UCSD-AML1 (cell line): Measurements from ENCODE around the gene NFKBIZ.

Experiments used
- DNase-seq: peaks from one replicate; lab custom pipeline; 2025; ENCODE audit not compliant: unreplicated experiment; lab: John Stamatoyannopoulos, UW

NFKBIZ gene

DNA sequence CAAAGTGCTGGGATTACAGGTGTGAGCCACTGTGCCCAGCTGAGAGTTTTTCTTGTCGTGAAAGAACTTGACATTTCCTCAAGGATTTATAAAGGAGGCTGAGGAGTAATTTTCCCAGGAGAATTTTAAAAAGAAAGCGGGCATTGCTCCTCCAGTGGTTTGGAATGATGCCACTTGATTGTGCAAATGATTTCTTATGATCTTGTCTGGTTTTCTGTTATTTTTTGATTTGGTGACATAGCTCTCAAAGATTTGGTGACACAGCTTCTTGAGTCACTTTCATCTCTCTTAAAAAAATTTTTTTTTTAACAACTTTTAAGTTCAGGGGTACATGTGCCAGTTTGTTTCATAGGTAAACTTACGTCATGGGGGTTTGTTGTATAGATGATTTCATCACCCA, 24.6 kb upstream of the NFKBIZ start:
- DNase-seq: no peak

DNA sequence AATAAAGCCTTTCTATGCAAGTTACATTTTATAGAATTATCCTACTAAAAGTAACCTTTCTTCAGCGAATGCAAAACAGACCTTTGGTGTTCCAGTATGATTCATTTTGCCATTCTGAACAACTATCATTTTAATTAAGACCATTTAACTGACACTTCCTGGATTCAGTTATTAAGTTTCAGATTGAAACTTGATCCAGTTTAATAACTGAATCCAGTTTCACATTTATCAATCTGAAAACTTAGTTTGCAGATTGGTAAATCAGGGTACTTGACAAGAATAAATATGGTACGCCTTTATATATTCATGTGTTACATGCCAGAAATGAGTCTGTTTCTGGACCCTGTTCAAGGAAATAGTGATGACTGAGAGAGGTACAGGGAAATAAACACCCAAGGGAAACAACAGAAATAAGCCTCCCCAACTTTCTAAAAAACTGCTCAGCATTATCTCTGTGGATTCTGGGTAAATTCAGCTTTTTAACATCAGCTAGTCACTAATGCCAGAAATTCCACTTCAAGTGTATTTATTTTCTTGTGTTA, 23.3 kb upstream of the NFKBIZ start:
- no peak for DNase-seq

- peak; percentile 57 for DNase-seq
Observed at GRCh38 chr3:101827211-101828174, 21.8 kb upstream of the NFKBIZ start.

GRCh38 chr3:101828276-101828675, 21.0 kb upstream of the NFKBIZ start:
- DNase-seq: no peak

GRCh38 chr3:101828691-101829436, 20.4 kb upstream of the NFKBIZ start:
- DNase-seq: no peak

DNA sequence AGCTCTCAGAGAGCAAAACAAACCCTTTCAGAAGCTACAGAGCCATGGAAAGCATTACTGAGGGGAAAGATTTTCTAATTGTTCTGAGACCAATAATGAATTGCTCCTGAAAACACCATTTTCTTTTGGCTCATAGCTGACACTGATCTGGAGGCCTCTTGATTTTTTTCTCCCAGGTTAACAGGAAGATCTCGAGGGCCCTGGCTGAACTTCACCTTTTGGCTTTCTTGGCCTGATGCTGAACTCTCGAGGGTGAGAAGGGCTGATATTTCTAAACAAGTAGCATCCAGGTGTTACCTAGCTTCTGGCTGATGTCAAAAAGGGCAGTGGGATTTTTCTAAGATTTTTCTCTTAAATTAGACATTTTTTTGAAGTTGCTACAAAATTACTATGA, 19.9 kb upstream of the NFKBIZ start:
- no peak for DNase-seq

GRCh38 chr3:101829874-101830273, 19.4 kb upstream of the NFKBIZ start:
- DNase-seq: no peak

DNA sequence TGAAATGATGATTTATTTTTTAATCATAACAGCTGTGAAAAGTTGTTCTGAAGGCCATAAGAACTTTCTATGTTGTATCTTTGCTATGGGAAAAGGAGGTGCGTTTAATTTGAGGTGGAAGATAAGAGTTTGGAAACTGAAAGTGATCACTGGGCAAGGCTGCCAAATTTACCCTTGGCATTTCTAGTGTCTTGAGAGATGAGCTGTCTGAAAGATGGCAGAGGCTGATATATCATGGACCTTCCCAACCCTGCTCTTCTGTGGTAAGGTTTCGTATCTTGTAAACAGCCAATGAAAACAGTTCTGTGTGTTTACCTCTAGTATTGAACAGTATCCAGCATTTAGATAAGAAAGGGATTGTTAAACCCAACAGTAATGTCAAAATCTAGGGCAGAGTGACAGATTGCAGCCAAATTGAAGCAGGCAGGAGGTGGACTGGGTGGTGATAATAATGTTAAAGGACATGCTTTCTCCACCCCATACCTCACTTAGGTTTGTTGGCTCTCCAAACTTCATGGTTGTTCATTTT, 15.8 kb upstream of the NFKBIZ start:
- DNase-seq: no peak

- DNase-seq: no peak
Observed at GRCh38 chr3:101835676-101836075, 13.6 kb upstream of the NFKBIZ start.

GRCh38 chr3:101836160-101836559, 13.2 kb upstream of the NFKBIZ start:
- no peak for DNase-seq

- DNase-seq: no peak
Observed at GRCh38 chr3:101836652-101837598, 12.4 kb upstream of the NFKBIZ start.

GRCh38 chr3:101838691-101839090, 10.6 kb upstream of the NFKBIZ start:
- DNase-seq: no peak

DNA sequence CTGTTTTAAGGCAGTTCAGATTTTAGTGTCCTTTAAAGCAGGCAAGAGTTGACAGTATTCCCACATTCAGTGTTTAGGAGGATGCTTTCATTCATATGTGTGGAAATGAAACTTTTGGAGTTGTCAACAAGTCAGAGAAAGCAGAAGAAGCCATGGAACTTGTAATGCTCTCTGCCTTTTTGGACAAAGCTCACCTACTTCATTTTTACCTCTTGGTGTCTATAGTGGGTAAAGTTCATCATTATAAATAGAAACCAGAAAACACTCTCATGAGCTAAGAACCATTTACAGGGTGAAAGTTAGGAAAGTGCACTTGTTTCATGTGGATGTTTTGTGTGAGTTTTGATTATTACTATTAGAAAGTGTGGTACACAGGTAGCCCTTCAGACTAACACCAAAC, 9.2 kb upstream of the NFKBIZ start:
- DNase-seq: no peak

- no peak for DNase-seq
Observed at GRCh38 chr3:101842245-101842934, 6.9 kb upstream of the NFKBIZ start.

GRCh38 chr3:101842935-101843330, 6.4 kb upstream of the NFKBIZ start:
- no peak for DNase-seq

DNA sequence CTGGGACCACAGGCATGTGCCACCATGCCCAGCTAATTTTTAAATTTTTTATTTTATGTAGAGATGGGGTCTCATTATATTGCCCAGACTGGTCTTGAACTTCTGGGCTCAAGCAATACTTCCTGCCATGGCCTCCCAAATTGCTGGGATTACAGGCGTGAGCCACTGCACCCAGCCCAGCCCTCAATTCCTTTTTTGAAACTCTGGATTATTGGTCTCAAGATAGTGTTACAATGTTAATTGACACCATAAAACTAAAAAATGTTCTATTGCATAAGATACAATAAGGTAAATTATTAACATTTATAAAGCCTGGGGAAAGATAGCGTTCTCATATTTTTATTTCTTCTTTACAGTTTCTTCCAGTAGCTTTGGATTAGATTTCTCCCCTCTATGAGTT, 3.9 kb upstream of the NFKBIZ start:
- no peak for DNase-seq

DNA sequence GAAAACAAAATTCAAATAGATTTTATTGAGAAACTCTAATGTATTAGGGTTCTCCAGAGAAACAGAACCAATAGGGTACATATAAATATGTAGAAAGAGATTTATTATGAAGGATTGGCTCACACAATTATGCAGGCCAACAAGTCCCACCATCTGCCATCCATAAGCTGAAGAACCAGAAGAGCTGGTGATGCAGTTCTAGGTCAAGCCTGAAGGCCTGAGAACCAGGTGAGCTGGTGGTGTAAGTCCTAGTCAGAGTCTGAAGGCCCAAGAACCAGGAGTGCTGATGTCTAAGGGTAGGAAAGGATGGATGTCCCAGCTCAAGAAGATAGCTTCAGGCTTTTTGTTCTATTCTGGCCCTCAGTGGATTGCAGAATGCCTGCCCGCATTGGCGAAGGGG, 2.6 kb upstream of the NFKBIZ start:
- no peak for DNase-seq

DNA sequence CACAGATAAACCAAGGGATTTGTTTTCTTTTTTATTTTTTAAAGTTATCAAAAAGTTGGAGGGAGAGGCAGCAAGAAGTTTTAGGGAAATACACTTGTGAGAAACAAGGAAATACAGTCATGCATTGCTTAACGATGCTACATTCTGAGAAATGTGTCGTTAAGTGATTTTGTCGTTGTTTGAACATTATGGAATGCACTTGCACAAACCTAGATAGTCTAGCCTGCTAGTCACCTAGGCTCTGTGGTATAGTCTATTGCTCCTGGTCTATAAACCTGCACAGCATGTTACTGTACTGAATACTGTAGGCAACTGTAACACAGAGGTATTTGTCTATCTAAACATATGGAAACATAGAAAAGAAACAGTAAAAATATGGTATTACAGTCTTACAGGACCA, 2.0 kb upstream of the NFKBIZ start:
- DNase-seq: no peak

GRCh38 chr3:101848326-101848725, 988 bp upstream of the NFKBIZ start:
- no peak for DNase-seq

- DNase-seq: peak; percentile 73
Observed at GRCh38 chr3:101849714-101850245, 466 bp downstream of the NFKBIZ start.
